Measurements from ENCODE around the gene SH3RF3. TPM values are rescaled to one million over a fixed set of nuclear protein-coding genes. Genes with fewer than 3 reads are reported as not detected.
A peak's percentile ranks its signal among the peaks of the same experiment; 100 is the strongest.

SH3RF3 gene
- total and polyA plus RNA-seq, 12 donors = 0.72 to 19.1 (median 12.2) TPM

DNA sequence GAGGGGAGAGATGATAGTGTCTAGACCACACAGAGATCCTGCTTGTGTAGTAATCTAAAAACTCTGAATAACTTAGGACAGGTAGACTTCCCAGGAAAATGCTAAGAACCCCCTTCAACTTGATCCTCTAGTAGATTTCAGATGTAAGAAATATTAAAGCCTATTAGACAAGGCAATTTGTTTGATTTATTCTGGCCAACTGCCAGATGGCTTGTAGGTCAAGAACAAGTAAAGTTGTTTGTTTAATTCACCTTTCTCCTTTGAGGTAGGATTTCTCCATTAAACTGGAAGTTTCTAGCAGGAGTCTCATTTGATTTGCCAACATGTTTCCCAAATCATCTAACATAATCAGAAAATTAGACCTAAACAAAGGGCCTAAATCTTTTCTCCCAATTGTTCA, 48.6 kb downstream of the SH3RF3 start:
- Histone ChIP-seq H3K36me3 (replicated peaks in 1 of 2) (no peaks in the 10 kb centered on the region), H3K4me1 (replicated peaks in 1 of 2) (peaks cover 28 to 48% of the 10 kb centered on the region in 2 donors), H3K9me3 (replicated peaks in 1 of 3) (no peaks in the 10 kb centered on the region), H3K27ac (peak overlapping the region in 3 of 5 donors; percentile 2 to 26 (median 7)), H3K27me3 (no peaks in the 10 kb centered on the region), H3K4me3 (no peak overlapping the region)
- TF ChIP-seq, protein P1, sequence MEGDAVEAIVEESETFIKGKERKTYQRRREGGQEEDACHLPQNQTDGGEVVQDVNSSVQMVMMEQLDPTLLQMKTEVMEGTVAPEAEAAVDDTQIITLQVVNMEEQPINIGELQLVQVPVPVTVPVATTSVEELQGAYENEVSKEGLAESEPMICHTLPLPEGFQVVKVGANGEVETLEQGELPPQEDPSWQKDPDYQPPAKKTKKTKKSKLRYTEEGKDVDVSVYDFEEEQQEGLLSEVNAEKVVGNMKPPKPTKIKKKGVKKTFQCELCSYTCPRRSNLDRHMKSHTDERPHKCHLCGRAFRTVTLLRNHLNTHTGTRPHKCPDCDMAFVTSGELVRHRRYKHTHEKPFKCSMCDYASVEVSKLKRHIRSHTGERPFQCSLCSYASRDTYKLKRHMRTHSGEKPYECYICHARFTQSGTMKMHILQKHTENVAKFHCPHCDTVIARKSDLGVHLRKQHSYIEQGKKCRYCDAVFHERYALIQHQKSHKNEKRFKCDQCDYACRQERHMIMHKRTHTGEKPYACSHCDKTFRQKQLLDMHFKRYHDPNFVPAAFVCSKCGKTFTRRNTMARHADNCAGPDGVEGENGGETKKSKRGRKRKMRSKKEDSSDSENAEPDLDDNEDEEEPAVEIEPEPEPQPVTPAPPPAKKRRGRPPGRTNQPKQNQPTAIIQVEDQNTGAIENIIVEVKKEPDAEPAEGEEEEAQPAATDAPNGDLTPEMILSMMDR (IDR thresholded peaks at IDR 0.05) = no peak
- no peak for TF ChIP-seq POLR2A (IDR thresholded peaks at IDR 0.05)
- DNase-seq = no peak
- intact Hi-C loops (cut with DNase I) = no loop called here

DNA sequence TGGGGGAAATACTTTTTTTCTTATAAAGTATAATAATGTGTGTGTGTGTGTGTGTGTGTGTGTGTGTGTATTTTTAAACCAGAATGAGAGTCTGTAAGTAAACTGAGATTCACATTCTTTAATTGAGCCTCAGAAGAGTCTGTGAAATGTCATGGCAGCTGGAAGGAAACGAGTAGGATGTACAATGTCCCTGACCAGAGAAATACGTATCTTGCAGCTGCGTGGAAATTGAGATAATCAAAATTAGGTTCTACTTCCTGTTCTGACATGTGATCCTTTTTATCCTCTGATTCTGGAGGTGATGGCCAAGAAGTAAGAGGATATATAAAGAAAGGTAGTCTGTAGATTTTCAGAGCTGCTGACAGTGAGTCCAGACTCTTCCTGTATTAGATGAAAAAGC, 50.0 kb downstream of the SH3RF3 start:
- H3K9me3 ChIP-seq (replicated peaks in 1 of 3) = no peaks in the 10 kb centered on the region
- intact Hi-C loops (cut with DNase I) = no loop called here
- DNase-seq = no peak
- 65 to 77% (median 72%) methylated on average over 3 of the region's 3 CpGs for WGBS, 4 donors
- H3K27ac ChIP-seq = no peak overlapping the region
- no peaks in the 10 kb centered on the region for H3K36me3 ChIP-seq (replicated peaks in 1 of 2)
- no peaks in the 10 kb centered on the region for H3K27me3 ChIP-seq
- H3K4me1 ChIP-seq (replicated peaks in 1 of 2) = peaks cover 15 to 35% of the 10 kb centered on the region in 2 donors
- TF ChIP-seq, protein P1 (IDR thresholded peaks at IDR 0.05) = no peak
- H3K4me3 ChIP-seq = no peak overlapping the region

- Histone ChIP-seq H3K4me1 (replicated peaks in 1 of 2) (peaks cover 20 to 33% of the 10 kb centered on the region in 2 donors), H3K27ac (no peak overlapping the region), H3K36me3 (replicated peaks in 1 of 2) (no peaks in the 10 kb centered on the region), H3K4me3 (no peak overlapping the region), H3K27me3 (no peaks in the 10 kb centered on the region), H3K9me3 (replicated peaks in 1 of 3) (no peaks in the 10 kb centered on the region)
- intact Hi-C loops (cut with DNase I) = no loop called here
- no peak for TF ChIP-seq POLR2A (IDR thresholded peaks at IDR 0.05)
- WGBS, 4 donors = 93 to 100% (median 95%) methylated on average over 3 of the region's 3 CpGs
- peak in 1 of 7 donors; percentile 44 for DNase-seq
These were observed 51.8 kb downstream of the SH3RF3 start for GRCh38 chr2:109180786-109181185.

GRCh38 chr2:109182426-109182825, 53.4 kb downstream of the SH3RF3 start:
- Histone ChIP-seq H3K27ac (no peak overlapping the region), H3K9me3 (replicated peaks in 1 of 3) (no peaks in the 10 kb centered on the region), H3K4me1 (replicated peaks in 1 of 2) (peaks cover 25 to 32% of the 10 kb centered on the region in 2 donors), H3K36me3 (replicated peaks in 1 of 2) (no peaks in the 10 kb centered on the region), H3K27me3 (no peaks in the 10 kb centered on the region), H3K4me3 (no peak overlapping the region)
- TF ChIP-seq, protein P1 (IDR thresholded peaks at IDR 0.05) = no peak
- intact Hi-C loops (cut with DNase I) = no loop called here
- 97 to 100% (median 98%) methylated on average over 2 of the region's 2 CpGs for WGBS, 4 donors
- no peak for DNase-seq

DNA sequence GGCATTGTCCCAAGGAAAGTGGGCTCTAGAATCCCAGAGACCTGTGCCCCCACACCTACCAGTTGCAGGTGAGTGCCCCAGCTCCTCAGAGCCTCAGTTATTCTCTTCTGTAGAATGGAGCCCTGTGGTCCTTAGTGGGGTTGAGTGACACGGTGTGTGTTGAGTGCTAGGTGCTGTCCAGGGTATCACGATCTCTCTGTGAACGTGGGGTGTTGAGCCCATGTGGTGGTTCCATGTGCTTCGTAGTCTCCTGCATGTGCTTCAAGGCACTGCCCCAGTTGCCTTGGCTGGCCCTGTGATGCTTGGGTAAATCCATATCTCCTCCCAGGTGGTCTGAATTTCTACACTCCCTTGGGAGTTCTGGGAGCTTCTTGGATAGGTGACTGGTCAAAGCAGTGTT, 54.9 kb downstream of the SH3RF3 start:
- intact Hi-C loops (cut with DNase I) = no loop called here
- H3K4me3 ChIP-seq = no peak overlapping the region
- no peaks in the 10 kb centered on the region for H3K9me3 ChIP-seq (replicated peaks in 1 of 3)
- DNase-seq = peak in 2 of 7 donors; percentile 15 to 44
- no peak overlapping the region for H3K27ac ChIP-seq
- WGBS, 4 donors = 93 to 100% (median 97%) methylated on average over 2 to 4 of the region's 4 CpGs
- H3K27me3 ChIP-seq = no peaks in the 10 kb centered on the region
- H3K36me3 ChIP-seq (replicated peaks in 1 of 2) = no peaks in the 10 kb centered on the region
- no peak for TF ChIP-seq POLR2A (IDR thresholded peaks at IDR 0.05)
- TF ChIP-seq, protein P1 (IDR thresholded peaks at IDR 0.05) = no peak
- peaks cover 19 to 20% of the 10 kb centered on the region in 2 donors for H3K4me1 ChIP-seq (replicated peaks in 1 of 2)

Measured in adrenal gland (tissue), 12 donors.